GM21786 (cell line): Measurements from ENCODE around the gene IKZF3.
"Not testable (repeated sequence)": the region's sequence is repeated elsewhere in the genome, so short reads cannot be mapped to it uniquely, and the experiment has no call there.

Experiments used
- ATAC-seq: cut with Tn5 transposase; IDR thresholded peaks from one replicate; pipeline ENCODE4 v1.9.1; 2021; ENCODE audit not compliant: unreplicated experiment

Gene IKZF3

GRCh38 chr17:39782481-39782880, 81.6 kb downstream of the IKZF3 start:
- no peak for ATAC-seq

DNA sequence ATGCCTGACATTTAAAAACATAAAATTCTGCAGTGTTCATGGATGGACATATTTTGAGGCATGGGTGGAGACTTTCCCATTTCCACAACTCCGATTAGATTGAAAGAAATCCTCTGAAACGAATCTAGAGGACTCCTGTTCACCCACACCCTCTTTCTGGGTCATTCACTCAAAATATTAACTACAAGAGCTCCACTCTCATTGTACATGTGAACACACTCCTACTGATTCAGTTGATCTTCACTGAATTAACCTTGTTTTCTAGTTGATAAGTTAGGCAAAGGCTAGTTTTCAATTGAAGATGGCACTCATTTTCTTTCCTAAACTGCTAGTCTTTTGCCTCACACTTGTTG, 82.3 kb downstream of the IKZF3 start:
- ATAC-seq = no peak

DNA sequence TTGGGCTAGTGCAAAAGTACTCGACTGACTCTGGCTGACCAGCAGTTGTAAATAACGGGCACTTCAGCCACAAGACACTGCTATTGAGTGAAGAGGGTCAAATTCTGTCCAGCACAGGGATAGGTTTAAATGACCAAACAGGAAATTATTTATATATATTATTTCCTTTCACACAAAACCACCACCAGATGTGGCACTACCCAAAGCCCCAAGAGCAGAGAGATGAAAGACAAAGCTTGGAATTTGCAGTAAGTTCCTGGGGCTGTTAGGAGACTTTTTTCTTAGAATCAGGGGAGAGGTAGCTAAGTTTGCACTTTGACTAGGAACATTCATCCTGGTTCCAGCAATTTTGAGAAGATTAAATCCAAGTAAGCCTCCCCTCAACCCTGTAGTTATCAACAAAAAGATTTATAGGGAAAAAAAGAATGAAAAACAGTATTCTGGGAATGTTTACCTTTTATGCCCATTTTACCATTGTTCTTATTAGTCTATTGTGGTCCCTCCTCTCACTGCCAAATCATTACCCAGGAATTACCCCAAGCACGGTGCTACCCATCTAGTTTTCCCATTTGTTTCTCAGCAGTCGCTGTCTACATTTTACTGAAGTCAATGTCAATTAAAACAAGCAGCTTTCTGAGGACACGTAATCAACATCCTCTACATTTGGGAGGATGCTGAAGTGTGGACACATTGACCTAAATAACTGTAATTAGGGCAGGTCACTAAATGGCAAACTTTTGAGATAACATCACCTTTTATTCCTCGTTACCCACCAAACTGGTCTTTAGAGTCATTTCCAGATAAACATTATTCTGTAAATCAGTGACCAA, 82.9 kb downstream of the IKZF3 start:
- no peak for ATAC-seq

- peak; percentile 57 for ATAC-seq
Observed at GRCh38 chr17:39777534-39778365, 86.4 kb downstream of the IKZF3 start.

DNA sequence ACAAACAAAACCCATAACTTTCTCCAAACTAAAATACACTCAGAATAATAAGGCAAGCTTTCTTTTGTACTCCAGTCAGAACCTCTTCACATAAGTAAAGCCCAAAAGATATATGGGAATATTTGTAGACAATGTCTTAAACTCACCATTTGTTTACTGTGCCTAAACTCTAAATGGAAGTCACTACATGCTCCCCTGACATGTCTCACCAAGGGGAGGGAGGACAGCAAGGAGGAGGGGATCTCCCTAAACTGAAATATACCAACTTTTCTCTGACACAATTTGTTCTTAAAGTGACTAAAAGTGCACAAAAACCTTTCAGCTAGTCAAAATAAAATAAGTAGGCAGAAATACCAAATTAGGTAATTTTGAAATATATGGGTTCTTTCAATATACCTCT, 87.9 kb downstream of the IKZF3 start:
- no peak for ATAC-seq

DNA sequence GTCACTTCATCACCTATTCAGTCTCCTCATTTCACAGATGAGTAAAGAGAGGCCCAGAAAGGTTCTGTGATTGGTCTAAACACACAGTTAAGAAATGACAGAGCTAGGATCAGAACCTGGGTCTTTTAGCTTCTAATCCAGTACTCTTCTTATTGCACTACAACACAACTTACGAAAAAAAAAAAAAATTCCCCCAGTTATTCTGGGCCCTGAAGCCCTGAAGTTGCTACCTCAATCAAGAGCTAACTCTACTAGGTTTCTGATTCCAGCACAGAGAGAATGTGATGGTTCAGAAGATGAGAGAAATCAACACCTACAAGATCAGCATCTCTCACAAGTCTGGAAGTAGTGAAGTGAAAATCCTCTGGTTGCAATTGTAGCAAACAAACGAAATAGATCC, 89.1 kb downstream of the IKZF3 start:
- no peak for ATAC-seq

GRCh38 chr17:39774047-39774446, 90.1 kb downstream of the IKZF3 start:
- ATAC-seq = no peak

DNA sequence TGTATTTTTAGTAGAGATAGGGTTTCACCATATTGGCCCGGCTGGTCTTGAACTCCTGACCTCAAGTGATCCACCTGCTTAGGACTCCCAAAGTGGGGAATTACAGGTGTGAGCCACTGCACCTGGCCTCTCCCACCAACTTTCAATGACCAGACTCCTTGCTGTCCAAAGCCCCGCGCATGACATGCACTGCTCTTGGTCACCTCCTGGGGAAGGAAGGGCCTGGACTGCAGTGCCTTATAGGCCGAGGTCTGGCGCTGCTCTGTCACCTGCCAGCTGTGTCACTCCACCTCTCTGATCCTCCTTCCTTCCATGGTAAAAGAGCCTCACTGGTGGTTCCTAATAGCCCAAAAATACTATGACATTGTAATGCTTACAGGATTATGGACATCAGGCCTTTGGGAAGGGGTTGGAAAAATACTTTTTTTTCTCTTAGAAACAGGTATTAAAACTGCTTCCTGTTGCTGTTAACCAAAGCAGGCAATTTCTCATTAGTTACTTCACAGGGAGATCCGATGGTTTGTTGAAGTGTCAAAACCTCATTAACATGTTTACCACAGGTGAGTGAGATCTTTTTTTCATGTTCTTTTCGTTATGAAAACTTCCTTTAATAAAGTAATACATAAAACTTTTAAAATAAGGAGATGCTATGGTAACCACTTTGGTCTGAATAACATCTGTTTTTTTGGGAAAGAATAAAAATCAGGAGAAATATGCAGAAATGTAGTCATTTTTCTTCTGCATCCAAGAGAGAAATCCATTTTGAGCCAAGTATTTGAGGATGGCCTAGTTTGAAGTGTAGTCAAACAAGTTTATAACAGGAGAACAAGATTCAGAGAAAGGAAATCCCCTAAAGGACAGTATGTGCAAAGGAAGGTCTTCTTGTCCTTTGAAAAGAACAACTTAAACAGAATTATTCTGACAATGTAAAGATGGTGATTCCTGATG, 90.9 kb downstream of the IKZF3 start:
- ATAC-seq = no peak

- no peak for ATAC-seq
Observed at GRCh38 chr17:39772415-39772814, 91.7 kb downstream of the IKZF3 start.

DNA sequence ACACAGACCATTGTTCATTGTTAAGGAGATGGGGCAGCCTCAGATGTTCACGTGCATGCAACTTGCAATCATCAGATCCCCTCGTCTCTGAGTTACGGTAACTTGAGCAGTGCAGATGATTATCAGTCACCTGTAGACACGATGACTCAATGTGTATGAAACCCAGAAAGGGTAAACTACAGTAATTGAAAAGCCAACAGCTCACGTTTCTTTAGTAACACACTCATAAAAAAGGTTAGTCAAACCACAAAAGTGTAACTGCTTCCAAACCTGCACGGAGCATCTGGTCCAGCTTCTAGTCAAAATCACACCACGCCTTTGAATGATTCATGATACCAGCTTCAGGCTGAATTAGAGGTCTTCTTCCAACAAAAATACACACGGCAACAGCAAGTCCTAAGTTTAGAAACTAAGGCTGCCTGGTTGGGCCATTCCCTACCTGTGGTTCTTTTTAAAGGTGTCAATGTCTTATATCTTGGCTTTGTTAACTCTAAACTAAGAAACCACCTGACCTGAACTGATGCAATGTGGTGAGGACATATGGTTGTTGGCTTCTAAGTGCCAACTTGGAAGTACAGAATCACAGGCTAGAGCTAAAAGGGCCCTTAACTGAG, 94.0 kb downstream of the IKZF3 start:
- ATAC-seq = peak; percentile 68

DNA sequence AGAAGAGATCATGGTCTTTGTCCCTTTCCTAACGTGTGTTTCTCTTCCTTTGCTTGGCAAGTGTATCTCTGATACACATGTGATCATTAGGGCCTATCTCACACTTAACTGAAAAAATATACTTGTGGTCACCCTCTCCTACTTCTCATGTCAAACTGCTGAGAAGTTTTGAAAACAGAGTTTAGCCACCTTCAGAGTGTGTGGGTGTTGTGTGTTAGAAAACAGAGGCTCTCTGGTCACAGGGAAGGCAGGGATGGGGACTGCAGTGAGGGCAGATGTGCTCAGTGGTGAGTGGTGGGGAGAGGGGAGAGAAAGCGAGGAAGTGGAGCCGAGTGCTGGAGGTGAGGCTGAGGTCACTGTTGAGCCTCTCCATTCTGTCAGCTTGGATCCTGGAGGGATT, 97.0 kb downstream of the IKZF3 start:
- ATAC-seq = no peak

DNA sequence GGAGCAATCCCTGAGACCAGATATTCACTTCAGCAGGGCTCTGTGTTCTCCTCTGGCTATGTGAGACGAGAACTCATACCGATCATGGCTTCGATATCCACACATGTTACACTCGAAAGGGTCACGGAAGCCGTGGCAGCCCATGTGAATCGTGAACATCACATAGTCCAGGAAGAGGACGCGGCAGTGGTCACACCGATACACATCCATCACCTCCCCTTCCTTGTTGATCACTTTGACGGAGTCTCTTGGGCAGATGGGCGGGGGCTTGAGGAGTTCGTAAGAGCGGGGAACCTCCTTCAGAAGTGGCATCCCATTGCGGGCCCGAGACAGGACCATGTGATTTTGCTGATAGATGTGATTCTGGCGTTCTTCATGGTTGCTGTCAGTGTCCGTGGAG, 98.3 kb downstream of the IKZF3 start:
- ATAC-seq = no peak

- ATAC-seq = no peak
Observed at GRCh38 chr17:39765175-39765574, 98.9 kb downstream of the IKZF3 start.

DNA sequence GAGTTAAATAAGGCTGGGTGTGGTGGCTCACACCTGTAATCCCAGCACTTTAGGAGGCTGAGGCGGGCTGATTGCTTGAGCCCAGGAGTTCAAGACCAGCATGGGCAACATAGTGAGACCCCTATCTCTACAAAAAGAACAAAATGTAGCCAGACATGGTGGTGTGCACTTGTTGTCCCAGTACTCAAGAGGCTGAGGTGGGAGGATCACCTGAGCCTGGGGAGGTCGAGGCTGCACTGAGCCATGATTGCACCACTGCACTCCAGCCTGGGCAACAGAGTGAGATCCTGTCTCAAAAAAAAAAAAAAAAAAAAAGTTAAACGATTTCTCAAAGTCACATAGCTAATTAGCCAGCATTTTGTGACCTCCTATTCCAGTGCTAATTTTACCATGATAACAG, 99.9 kb downstream of the IKZF3 start:
- not testable (repeated sequence) for ATAC-seq

- no peak for ATAC-seq
Observed at GRCh38 chr17:39763051-39763820, 100.9 kb downstream of the IKZF3 start.

GRCh38 chr17:39761861-39762496, 102.1 kb downstream of the IKZF3 start:
- no peak for ATAC-seq

GRCh38 chr17:39759204-39759603, 104.9 kb downstream of the IKZF3 start:
- ATAC-seq = no peak

DNA sequence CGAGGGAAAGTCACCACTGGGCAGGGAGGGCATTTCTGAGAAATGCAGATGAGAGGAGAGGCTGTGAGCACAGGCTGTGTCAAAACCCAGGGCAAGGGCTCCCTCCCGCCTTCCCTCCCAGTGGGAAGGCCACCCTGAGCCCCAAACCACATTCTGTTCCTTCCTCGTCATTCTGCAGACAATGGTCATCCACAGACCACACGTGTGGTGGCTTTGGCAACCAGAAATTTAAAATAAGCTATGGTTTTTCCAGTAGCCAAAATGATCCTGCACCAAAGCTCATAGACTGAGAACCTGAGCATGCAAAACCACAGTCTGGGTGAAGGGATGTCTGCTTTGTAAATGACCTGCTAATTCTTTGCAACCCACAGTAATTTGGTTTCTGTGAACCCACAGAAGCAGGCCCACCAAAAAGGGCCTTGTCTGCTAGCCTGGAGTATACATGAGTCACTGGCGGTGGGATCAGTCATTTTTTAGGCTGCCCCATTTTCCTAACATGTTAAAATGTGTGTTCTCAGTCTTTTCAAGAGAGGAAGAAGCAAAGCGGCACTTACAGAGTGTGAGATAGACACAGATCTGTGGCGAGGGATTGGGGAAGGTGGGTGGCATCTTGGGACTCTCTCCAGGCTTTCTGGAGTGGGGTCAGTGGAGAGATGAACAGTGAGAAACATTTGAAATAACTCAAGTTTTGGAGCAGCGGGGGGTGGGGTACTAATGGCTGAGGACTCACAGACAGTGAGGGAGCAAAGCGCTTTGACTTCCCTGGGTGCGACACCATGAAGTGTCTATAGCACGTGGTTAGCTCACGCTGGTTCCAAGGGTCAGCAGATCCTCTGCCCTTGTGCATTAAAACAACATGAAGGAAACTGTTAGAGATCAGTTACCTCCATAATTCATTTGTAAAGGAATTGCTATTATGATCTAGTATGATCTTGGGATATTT, 105.9 kb downstream of the IKZF3 start:
- ATAC-seq = no peak
